AG04450 (cell line): ENCODE results near the gene POLR1C. TPM values are rescaled to one million over a fixed set of nuclear protein-coding genes. Genes with fewer than 3 reads are reported as not detected.

Experiments used
- CTCF ChIA-PET: fragments of 300-600, 350-600 bp; formaldehyde crosslinking; extraction: SDS; loops from one replicate; lab custom pipeline; 2022; ENCODE audit warnings: antibody characterized with exemption, inconsistent platforms; lab: Charles Lee
- POLR2A ChIA-PET: fragments of 350-600 bp; formaldehyde crosslinking; extraction: SDS; loops from one replicate; lab custom pipeline; 2021; ENCODE audit warnings: antibody characterized with exemption, inconsistent platforms; lab: Yijun Ruan, JAX
- DNase-seq: peaks from one replicate; pipeline ENCODE4 v3.0.0-alpha.2; 2011; ENCODE audit warnings: low read depth, low spot score
- H3K27ac ChIP-seq: one replicate; pipeline ENCODE4 v1.5.1; 2012; ENCODE audit warnings: low read depth, low read length, control low read depth
- H3K27me3 ChIP-seq: one replicate; pipeline ENCODE4 v1.6.0; 2012; ENCODE audit warnings: low read length; ENCODE audit not compliant: control insufficient read depth, insufficient read depth
- H3K4me3 ChIP-seq: 2 replicates; pipeline ENCODE4 v1.5.1; 2011; ENCODE audit warnings: mild to moderate bottlenecking, low read depth, low read length, control low read depth
- H3K9me3 ChIP-seq: 2 replicates; pipeline ENCODE4 v1.5.1; 2012; ENCODE audit warnings: low read length; ENCODE audit not compliant: control insufficient read depth, insufficient read depth
- polyA plus RNA-seq: library from polyadenylated mRNA; depleted of rRNA; stranded (reverse); fragments of >200 nt; gene quantifications from 2 replicates; pipeline ENCODE4 v1.2.3, GENCODE V29; 2011
- TF ChIP-seq, protein P1 (sequence below): IDR thresholded peaks from 2 replicates; pipeline ENCODE4 v1.5.1; 2011; ENCODE audit warnings: low read depth, low read length, control low read depth, inconsistent platforms

POLR1C gene
- polyA plus RNA-seq, 1 experiment, result 48.1 TPM

DNA sequence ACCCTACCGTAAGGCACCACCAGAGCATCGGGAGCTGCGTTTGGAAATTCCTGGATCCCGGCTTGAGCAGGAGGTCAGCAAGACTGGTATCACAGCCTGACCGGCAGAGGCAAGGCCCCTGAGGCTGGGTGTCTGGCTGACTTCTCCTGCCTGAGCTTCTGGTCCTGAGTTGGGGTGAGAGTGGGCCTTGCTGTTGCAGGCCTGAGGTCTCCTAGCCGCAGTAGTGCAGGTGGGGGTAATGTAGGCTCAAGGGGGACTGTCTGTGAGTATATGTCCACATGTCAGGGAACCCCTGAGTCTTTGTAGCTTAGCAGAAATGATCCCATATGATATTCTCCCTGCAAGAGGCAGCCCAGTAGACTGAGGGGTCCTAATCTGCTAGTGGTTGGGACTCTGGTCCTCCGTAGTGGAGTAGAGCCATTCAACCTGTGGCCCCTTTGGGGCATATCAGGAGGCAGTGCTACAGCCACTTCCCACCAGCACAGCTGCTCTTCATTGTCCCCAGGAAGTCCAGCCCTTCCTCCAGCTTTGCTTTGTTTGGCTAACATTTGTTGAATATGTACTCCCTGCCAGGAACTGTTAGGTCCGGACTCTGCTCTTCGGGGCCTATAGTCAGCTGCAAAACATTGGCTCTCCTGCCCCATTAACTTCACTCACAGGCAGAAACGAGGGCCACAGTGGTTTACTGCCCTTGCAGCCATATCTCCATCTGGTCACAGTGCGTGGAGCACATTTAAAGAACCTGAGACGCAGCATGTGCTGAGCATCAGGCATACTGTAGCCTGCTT lies 17.7 kb upstream of the POLR1C start:
- H3K4me3 ChIP-seq, result no peak overlapping the region
- CTCF ChIA-PET, result interaction anchor here (6.6 kb wide), 1 partner anchor 9 kb away, joined by 54 read pairs; the partner anchor contains the start of gene LRRC73
- H3K27me3 ChIP-seq, result no peaks in the 10 kb centered on the region
- POLR2A ChIA-PET, result no interaction called here
- TF ChIP-seq, protein P1, sequence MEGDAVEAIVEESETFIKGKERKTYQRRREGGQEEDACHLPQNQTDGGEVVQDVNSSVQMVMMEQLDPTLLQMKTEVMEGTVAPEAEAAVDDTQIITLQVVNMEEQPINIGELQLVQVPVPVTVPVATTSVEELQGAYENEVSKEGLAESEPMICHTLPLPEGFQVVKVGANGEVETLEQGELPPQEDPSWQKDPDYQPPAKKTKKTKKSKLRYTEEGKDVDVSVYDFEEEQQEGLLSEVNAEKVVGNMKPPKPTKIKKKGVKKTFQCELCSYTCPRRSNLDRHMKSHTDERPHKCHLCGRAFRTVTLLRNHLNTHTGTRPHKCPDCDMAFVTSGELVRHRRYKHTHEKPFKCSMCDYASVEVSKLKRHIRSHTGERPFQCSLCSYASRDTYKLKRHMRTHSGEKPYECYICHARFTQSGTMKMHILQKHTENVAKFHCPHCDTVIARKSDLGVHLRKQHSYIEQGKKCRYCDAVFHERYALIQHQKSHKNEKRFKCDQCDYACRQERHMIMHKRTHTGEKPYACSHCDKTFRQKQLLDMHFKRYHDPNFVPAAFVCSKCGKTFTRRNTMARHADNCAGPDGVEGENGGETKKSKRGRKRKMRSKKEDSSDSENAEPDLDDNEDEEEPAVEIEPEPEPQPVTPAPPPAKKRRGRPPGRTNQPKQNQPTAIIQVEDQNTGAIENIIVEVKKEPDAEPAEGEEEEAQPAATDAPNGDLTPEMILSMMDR, result no peak
- H3K27ac ChIP-seq, result no peak overlapping the region
- DNase-seq, result no peak
- no peaks in the 10 kb centered on the region; the same call in 1 of the 2 replicates for H3K9me3 ChIP-seq

DNA sequence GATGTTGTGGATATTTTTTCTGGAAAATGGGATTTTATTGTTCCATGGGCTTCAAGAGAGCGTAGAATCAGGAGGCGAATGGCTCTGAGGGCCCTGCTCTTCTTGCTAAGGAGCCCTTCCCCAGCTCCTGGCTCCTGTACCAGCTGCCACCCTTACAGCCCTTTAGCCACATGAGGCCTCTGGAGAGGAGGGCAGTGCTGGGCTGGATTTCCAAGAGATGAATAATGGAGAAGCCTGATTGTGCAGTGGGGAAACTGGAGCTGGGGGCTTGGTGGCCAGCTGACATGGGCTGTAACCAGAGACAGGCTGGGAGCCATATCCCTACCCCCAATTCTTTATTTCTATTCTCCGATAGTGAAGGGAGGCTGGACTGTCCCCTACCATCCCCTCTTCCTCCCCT lies 16.0 kb upstream of the POLR1C start:
- no peak overlapping the region for H3K27ac ChIP-seq
- H3K4me3 ChIP-seq, result no peak overlapping the region
- ChIA-PET CTCF (interaction anchor here (1.0 kb wide), 1 partner anchor 46 kb away, joined by 3 read pairs; the partner anchor contains the start of gene DLK2), POLR2A (no interaction called here)
- H3K9me3 ChIP-seq, result no peaks in the 10 kb centered on the region
- no peak for DNase-seq
- TF ChIP-seq, protein P1, result no peak
- H3K27me3 ChIP-seq, result no peaks in the 10 kb centered on the region

DNA sequence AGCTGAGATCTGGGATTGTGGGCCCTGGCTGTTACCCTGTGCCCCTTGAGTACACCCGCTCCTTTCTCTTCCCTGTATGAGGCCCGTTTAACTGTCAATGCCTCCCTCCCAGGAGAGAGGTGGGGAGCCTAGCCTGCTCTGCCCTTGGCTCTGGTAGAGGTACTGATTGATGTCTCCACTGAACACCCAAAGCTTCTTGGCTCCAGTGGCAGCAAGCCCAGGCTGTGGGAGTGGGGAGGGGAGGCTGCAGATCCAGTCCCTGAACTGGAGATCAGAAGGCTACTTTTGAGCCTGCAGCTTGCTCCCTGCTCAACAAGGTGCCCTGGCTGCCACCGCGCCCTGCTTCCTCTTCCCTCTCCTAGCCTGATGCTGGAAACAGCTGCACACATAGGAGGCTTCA lies 14.2 kb upstream of the POLR1C start:
- POLR2A ChIA-PET, result interaction anchor here (0.5 kb wide), 1 partner anchor 128 kb away, joined by 6 read pairs; no protein-coding TSS in a partner anchor
- H3K4me3 ChIP-seq, result no peak overlapping the region
- no peak for DNase-seq
- no peak overlapping the region for H3K27ac ChIP-seq
- TF ChIP-seq, protein P1, result no peak
- H3K9me3 ChIP-seq, result no peaks in the 10 kb centered on the region; the same call in 1 of the 2 replicates
- CTCF ChIA-PET, result no interaction called here
- no peaks in the 10 kb centered on the region for H3K27me3 ChIP-seq

DNA sequence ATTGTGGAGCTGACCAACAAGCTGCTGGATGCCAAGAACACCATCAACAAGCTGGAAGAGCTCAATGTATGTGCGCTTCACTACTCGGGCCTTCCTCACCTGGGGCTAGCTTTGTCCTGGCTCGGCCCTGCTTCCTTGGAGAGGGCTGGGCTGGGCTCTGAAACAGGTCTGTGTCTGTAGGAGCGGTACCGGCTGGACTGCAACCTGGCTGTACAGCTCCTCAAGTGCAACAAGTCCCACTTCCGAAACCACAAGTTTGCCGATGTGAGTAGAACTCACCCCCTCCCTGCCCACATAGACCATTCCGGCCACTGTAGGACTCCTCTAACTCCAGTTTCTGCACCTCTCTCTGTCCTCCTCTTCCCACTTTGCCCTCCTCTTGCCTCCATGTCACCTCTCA lies 13.4 kb upstream of the POLR1C start:
- ChIA-PET CTCF (interaction anchor here (0.7 kb wide), 2 partner anchors 89 to 240 kb away, joined by 3 read pairs; no protein-coding TSS in a partner anchor), POLR2A (no interaction called here)
- Histone ChIP-seq H3K9me3 (no peaks in the 10 kb centered on the region; the same call in 1 of the 2 replicates), H3K27ac (no peak overlapping the region), H3K27me3 (no peaks in the 10 kb centered on the region), H3K4me3 (no peak overlapping the region)
- TF ChIP-seq, protein P1, result no peak
- DNase-seq, result no peak
